ENCODE measurements around the gene PROKR2.

Gene PROKR2

GRCh38 chr20:5356941-5357340 is 40.2 kb upstream of the PROKR2 start:
- FAIRE-seq (no peak), DNase-seq (ENCODE audit: insufficient read length, low spot score) (no peak)
- TF ChIP-seq, protein P1, sequence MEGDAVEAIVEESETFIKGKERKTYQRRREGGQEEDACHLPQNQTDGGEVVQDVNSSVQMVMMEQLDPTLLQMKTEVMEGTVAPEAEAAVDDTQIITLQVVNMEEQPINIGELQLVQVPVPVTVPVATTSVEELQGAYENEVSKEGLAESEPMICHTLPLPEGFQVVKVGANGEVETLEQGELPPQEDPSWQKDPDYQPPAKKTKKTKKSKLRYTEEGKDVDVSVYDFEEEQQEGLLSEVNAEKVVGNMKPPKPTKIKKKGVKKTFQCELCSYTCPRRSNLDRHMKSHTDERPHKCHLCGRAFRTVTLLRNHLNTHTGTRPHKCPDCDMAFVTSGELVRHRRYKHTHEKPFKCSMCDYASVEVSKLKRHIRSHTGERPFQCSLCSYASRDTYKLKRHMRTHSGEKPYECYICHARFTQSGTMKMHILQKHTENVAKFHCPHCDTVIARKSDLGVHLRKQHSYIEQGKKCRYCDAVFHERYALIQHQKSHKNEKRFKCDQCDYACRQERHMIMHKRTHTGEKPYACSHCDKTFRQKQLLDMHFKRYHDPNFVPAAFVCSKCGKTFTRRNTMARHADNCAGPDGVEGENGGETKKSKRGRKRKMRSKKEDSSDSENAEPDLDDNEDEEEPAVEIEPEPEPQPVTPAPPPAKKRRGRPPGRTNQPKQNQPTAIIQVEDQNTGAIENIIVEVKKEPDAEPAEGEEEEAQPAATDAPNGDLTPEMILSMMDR (IDR thresholded peaks at IDR 0.05; ENCODE audit: insufficient read depth, missing control alignments): no peak

DNA sequence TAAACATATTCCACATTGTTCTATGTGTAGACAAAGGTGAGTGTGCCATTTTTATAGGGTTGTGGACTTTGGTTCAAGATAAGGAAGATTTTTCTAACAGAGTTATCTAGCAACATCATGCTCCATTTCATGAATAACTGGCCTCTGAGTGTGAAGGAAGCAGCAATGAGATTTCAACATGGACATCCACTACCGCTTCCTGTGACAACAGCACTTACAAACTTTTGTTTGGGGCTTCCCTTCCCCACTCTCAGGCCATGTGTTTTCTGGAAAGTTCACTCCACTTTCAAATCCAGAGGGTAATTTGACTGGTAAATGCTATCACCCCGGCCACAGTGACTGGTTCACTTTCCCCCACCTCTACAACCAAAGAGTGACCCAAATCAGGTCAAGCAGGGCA is 38.1 kb upstream of the PROKR2 start:
- TF ChIP-seq, protein P1 (IDR thresholded peaks at IDR 0.05; ENCODE audit: insufficient read depth, missing control alignments): no peak
- FAIRE-seq (no peak), DNase-seq (ENCODE audit: insufficient read length, low spot score) (no peak)

DNA sequence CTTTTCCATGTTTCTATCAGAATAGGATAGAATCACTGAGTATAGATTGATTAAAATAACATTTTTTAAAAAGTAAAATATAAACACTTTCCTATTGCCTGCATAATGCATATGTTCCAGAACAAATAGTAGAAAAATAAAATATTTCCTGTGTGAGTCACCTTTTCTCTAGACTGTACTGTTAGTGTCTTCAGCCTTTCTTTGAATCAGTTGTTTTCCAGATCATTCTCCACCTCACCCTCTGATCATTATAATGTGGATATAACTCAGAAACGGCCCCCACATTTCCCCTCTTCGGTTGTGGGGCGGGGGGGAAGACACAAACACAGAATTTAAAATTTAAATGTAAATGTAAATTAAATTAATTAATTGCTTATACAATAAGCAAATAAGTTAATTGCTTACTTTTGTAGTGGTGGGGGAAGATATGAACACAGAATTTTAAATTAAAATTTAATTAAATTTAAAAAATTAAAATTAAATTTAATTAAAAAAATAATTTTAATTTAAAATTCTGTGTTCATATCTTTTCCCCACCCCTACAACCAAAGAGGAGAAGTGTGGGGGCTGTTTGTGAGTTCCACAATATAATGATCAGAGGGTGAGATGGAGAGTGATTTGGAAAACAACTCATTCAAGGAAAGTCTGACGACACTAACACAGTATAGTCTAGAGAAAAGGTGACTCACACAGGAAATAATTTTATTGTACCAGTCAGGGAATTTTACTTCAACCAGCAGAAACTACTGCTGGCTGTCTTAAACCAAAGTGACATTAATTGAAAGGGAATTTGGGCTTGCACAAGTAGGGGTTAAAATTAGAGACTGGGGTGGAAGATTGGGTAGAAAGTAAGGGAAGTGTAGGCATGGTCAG is 37.1 kb upstream of the PROKR2 start:
- FAIRE-seq (no peak), DNase-seq (ENCODE audit: insufficient read length, low spot score) (no peak)
- TF ChIP-seq, protein P1 (IDR thresholded peaks at IDR 0.05; ENCODE audit: insufficient read depth, missing control alignments): no peak

DNA sequence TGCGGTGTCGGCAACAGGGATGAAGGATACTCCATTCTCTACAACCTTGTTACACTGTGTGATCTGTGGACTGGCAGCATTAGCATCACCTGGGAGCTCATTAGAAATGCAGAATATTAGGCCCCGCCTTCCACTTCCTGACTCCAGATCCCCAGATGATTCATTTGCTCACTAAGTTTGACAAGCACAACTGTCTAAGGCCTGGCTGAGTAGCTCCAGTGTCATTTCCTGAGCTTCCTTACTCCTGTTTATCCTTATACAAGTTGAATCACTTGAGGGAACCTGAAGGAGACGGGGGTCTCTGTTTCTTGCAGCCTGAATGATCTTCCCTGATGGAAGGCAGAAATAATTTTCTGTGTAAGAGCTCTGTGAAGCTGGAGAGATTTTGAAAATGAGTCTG is 32.7 kb upstream of the PROKR2 start:
- DNase-seq (ENCODE audit: insufficient read length, low spot score) (no peak), FAIRE-seq (no peak)
- TF ChIP-seq, protein P1 (IDR thresholded peaks at IDR 0.05; ENCODE audit: insufficient read depth, missing control alignments): no peak

- TF ChIP-seq, protein P1 (IDR thresholded peaks at IDR 0.05; ENCODE audit: insufficient read depth, missing control alignments): no peak
- FAIRE-seq: no peak
- no peak for DNase-seq (ENCODE audit: insufficient read length, low spot score)
Measured at GRCh38 chr20:5342021-5342420, 25.3 kb upstream of the PROKR2 start.

DNA sequence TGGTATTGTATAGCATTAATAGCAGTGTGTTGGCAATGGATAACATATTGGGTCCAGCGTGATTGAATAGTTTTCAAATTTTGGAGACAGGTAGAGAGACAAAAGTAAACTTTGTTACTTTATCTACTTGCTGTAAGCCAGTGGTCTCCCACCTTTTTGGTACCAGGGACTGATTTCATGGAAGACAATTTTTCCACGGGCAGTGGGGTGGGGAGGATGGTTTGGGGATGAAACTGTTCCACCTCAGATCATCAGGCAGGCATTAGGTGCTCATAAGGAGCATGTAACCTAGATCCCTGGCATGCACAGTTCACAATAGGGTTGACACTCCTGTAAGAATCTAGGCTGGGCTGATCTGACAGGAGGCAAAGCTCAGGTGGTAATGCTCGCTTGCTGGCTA is 14.6 kb upstream of the PROKR2 start:
- FAIRE-seq: no peak
- TF ChIP-seq, protein P1 (IDR thresholded peaks at IDR 0.05; ENCODE audit: insufficient read depth, missing control alignments): no peak
- DNase-seq (ENCODE audit: insufficient read length, low spot score): no peak

DNA sequence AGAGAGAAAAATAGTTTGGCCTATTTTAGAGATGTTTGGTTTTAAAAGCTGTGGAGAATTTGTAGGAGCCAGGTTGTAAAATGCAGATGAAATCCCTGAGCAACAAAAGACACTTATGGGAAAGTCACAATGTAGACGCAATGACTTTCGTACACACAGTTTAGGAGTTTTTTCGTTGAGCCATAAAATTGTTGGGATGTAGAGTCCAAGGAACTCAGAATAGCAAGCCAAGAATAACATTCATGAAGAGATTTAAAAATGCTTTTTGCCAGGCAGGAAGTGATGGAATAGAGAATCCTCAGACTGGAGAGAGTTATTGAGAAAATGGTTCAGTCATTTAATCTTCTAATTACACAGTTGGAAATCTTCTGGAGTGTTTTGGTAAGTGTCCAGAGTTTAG is 11.5 kb upstream of the PROKR2 start:
- no peak for FAIRE-seq
- TF ChIP-seq, protein P1 (IDR thresholded peaks at IDR 0.05; ENCODE audit: insufficient read depth, missing control alignments): no peak
- DNase-seq (ENCODE audit: insufficient read length, low spot score): no peak
